A549 (cell line): ENCODE data around the gene MARK3. TPM values are rescaled to one million over a fixed set of nuclear protein-coding genes. Genes with fewer than 3 reads are reported as not detected.

Experiments
- ATAC-seq, 2 experiments: fragments of 200-7000 bp in 1 of 2; fragments of >200 bp in 1 of 2; cut with Nextera tagmentation in 1 of 2; cut with Tn5 transposase in 1 of 2; 3 replicates each; pipeline versions ENCODE4 v1.8.0 to v1.9.1; 2018 to 2020; ENCODE audit warnings: mild to moderate bottlenecking in 1 of 2, moderate library complexity in 1 of 2
- CTCF ChIA-PET: fragments of 300-600 bp; sonication (Branson Sonifier 250); formaldehyde crosslinking; extraction: SDS; loops from one replicate; lab custom pipeline; 2021; ENCODE audit warnings: antibody characterized with exemption, inconsistent platforms; lab: Yijun Ruan, JAX
- POLR2A ChIA-PET: fragments of 350-600 bp; formaldehyde crosslinking; extraction: SDS; loops from one replicate; lab custom pipeline; 2021; ENCODE audit warnings: antibody characterized with exemption, inconsistent platforms; lab: Yijun Ruan, JAX
- DNase-seq, 2 experiments: peaks; one replicate each; pipeline versions ENCODE4 v3.0.0 to v3.0.0-alpha.2; 2011 to 2016; ENCODE audit warnings: low read depth in 1 of 2, low spot score in 1 of 2
- FAIRE-seq: peaks from 2 replicates; lab custom pipeline; 2011; peaks lifted over from hg19 to GRCh38; lab: Jason Lieb, UNC
- H3K27ac ChIP-seq, 2 experiments: fragments of >200 bp; sonication (Bioruptor Twin); formaldehyde crosslinking; 3 replicates each; pipeline ENCODE4 v1.5.1; 2016 to 2017
- H3K4me1 ChIP-seq: fragments of >200 bp; sonication (Bioruptor Twin); formaldehyde crosslinking; 3 replicates; pipeline ENCODE4 v1.6.1; 2016
- H3K4me2 ChIP-seq: fragments of >200 bp; sonication (Bioruptor Twin); formaldehyde crosslinking; 3 replicates; pipeline ENCODE4 v1.6.1; 2016
- H3K4me3 ChIP-seq: fragments of >200 bp; sonication (Bioruptor Twin); formaldehyde crosslinking; 3 replicates; pipeline ENCODE4 v1.5.1; 2016
- H3K9me3 ChIP-seq: fragments of >200 bp; sonication (Bioruptor Twin); formaldehyde crosslinking; 3 replicates; pipeline ENCODE4 v1.6.1; 2016
- CHD2 ChIP-seq: fragments of 150-350 bp; IDR thresholded peaks from 2 replicates; pipeline ENCODE4 v1.6.1; 2014; ENCODE audit warnings: low read length; ENCODE audit not compliant: partially characterized antibody
- EHF ChIP-seq: fragments of 250-450 bp; sonication (Bioruptor Pico); IDR thresholded peaks from 2 replicates; pipeline ENCODE4 v1.5.0; 2020; ENCODE audit warnings: mild to moderate bottlenecking
- GATA3 ChIP-seq: IDR thresholded peaks from 2 replicates; pipeline ENCODE4 v1.6.1; 2012; ENCODE audit warnings: borderline replicate concordance
- HDAC2 ChIP-seq: fragments of 200-600 bp; sonication (generic); IDR thresholded peaks from 2 replicates; pipeline ENCODE4 v1.6.1; 2016
- HEYL ChIP-seq: fragments of 250-450 bp; sonication (Bioruptor Pico); IDR thresholded peaks from 2 replicates; pipeline ENCODE4 v1.8.0; 2021; ENCODE audit warnings: mild to moderate bottlenecking, moderate library complexity
- HOXA7 ChIP-seq: fragments of 250-450 bp; sonication (Bioruptor Pico); IDR thresholded peaks from 2 replicates; pipeline ENCODE4 v1.5.0; 2020; ENCODE audit warnings: mild to moderate bottlenecking, moderate library complexity
- HOXB13 ChIP-seq: fragments of 250-450 bp; sonication (Bioruptor Pico); IDR thresholded peaks from 2 replicates; pipeline ENCODE4 v1.5.0; 2020; ENCODE audit warnings: low read depth, mild to moderate bottlenecking, moderate library complexity
- JUNB ChIP-seq: fragments of >200 bp; sonication (Bioruptor Twin); formaldehyde crosslinking; IDR thresholded peaks from 2 replicates; pipeline ENCODE4 v1.6.1; 2016
- NR3C1 ChIP-seq: fragments of >200 bp; sonication (Bioruptor Twin); formaldehyde crosslinking; IDR thresholded peaks from 3 replicates; pipeline ENCODE4 v1.6.1; 2017
- POLR2AphosphoS2 ChIP-seq: conservative IDR thresholded peaks from 2 replicates; pipeline ENCODE4 v1.6.1; 2012; ENCODE audit warnings: low read length, improper control_type of control experiment, inconsistent platforms
- RCOR1 ChIP-seq: fragments of 150-350 bp; IDR thresholded peaks from 2 replicates; pipeline ENCODE4 v1.6.1; 2014; ENCODE audit warnings: antibody characterized with exemption, low read length, low read depth
- RFX5 ChIP-seq: fragments of 450-650 bp; IDR thresholded peaks from 2 replicates; pipeline ENCODE4 v1.7.1; 2014; ENCODE audit warnings: antibody characterized with exemption, mild to moderate bottlenecking, moderate library complexity
- SMC3 ChIP-seq: fragments of >200 bp; sonication (Bioruptor Twin); formaldehyde crosslinking; IDR thresholded peaks from 3 replicates; pipeline ENCODE4 v1.6.1; 2018; ENCODE audit warnings: inconsistent platforms
- ZC3H11A ChIP-seq: fragments of 450-650 bp; IDR thresholded peaks from 2 replicates; pipeline ENCODE4 v1.6.1; 2014; ENCODE audit warnings: antibody characterized with exemption, mild to moderate bottlenecking
- ZNF302 ChIP-seq: fragments of 250-450 bp; sonication (Bioruptor Pico); IDR thresholded peaks from 2 replicates; pipeline ENCODE4 v1.9.0; 2021; ENCODE audit warnings: inconsistent platforms, mild to moderate bottlenecking, moderate library complexity
- ZSCAN20 ChIP-seq: fragments of 250-450 bp; sonication (Bioruptor Pico); IDR thresholded peaks from 2 replicates; pipeline ENCODE4 v1.8.0; 2022; ENCODE audit warnings: mild to moderate bottlenecking, moderate library complexity
- WGBS: methylation state at CpG from one replicate; pipeline ENCODE4 v1.1.6; 2017; ENCODE audit errors: missing lambda C conversion rate; 5-methylcytosine and 5-hydroxymethylcytosine counted together
- polyA plus RNA-seq, 4 experiments: library from polyadenylated mRNA; depleted of rRNA in 3 of 4; stranded (reverse); fragments of >200 nt; fragmentation: RNase III in 1 of 4; extraction: RNeasy Plus Mini Kit Qiagen cat#74134 plus additional on column Dnase treatment in 1 of 4; gene quantifications; 2 replicates in 3 of 4; 3 replicates in 1 of 4; pipeline ENCODE4 v1.2.3, GENCODE V29; 2011 to 2017
- TF ChIP-seq, protein P1 (sequence below): IDR thresholded peaks from 2 replicates; pipeline ENCODE4 v1.6.1; 2012; ENCODE audit warnings: low read depth, borderline replicate concordance
- TF ChIP-seq, protein P2 (sequence below): fragments of 450-650 bp; IDR thresholded peaks from 2 replicates; pipeline ENCODE4 v1.6.1; 2014; ENCODE audit warnings: antibody characterized with exemption
- TF ChIP-seq, protein P3 (sequence below): fragments of 250-450 bp; sonication (Bioruptor Pico); IDR thresholded peaks from 2 replicates; pipeline ENCODE4 v1.5.0; 2021; ENCODE audit warnings: mild to moderate bottlenecking, moderate library complexity, borderline replicate concordance
- TF ChIP-seq, protein P4 (sequence below): fragments of 250-450 bp; sonication (Bioruptor Pico); IDR thresholded peaks from 2 replicates; pipeline ENCODE4 v1.5.0; 2020; ENCODE audit warnings: low read depth, mild to moderate bottlenecking, moderate library complexity

MARK3 gene
- polyA plus RNA-seq, 2 of the 4 experiments (the other 2 are of a cell fraction) = 59.7 to 97.6 TPM

DNA sequence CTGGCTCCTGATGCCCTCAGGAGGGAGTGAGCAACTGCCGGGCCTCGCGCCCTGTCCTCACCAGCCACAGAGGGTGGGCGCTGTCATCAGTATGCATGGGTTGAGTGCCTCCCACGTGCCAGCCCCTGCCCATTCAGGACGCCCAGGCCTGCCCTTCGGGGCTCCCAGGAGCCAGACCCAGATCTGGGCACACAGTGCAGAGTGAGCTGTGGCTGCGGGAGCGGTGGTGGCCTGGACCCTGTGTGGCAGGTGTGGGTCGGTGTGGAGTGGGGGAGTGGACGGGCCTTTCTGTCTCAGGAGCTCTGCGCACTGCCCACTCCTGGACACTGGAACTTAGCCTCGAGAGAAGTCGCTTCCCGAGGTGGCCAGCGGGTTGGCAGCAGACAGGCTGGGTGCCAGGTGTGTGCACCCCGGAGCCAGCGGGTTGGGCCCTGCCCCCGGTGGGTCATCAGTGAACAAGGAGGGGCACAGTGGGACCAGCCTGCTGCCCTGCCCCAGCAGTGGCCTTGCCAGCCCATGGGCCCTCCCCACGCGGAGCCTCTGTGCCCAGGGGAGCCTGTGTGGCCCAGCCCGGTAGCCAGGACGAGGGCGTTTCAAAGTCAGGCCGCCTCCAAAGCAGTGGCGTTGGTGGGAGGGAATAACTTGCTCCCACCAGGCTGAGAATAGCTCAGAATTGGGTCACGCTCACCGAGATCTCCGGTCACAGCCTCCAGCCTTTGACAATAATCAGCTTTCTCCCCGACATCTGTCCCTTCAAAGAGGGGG lies 153.3 kb downstream of the MARK3 start:
- no peak for DNase-seq
- Histone ChIP-seq H3K27ac (peak overlapping the region in 1 of 2 experiments; percentile 26; a peak in 1 of 6 replicates), H3K4me1 (peaks cover 38% of the 10 kb centered on the region), H3K4me2 (no peak overlapping the region), H3K4me3 (no peak overlapping the region)
- WGBS = 79% methylated on average over 21 of the region's 30 CpGs
- no peak for TF ChIP-seq NR3C1
- no peak for TF ChIP-seq SMC3
- TF ChIP-seq RFX5 = no peak
- TF ChIP-seq, protein P1, sequence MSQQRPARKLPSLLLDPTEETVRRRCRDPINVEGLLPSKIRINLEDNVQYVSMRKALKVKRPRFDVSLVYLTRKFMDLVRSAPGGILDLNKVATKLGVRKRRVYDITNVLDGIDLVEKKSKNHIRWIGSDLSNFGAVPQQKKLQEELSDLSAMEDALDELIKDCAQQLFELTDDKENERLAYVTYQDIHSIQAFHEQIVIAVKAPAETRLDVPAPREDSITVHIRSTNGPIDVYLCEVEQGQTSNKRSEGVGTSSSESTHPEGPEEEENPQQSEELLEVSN = no peak
- TF ChIP-seq, protein P2, sequence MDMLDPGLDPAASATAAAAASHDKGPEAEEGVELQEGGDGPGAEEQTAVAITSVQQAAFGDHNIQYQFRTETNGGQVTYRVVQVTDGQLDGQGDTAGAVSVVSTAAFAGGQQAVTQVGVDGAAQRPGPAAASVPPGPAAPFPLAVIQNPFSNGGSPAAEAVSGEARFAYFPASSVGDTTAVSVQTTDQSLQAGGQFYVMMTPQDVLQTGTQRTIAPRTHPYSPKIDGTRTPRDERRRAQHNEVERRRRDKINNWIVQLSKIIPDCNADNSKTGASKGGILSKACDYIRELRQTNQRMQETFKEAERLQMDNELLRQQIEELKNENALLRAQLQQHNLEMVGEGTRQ = no peak
- TF ChIP-seq HDAC2 = no peak
- no peak for TF ChIP-seq HOXB13
- no peak for TF ChIP-seq ZC3H11A
- TF ChIP-seq HEYL = no peak
- no peak for TF ChIP-seq CHD2
- TF ChIP-seq ZNF302 (CRISPR knock-in tag) = no peak
- no peak for TF ChIP-seq HOXA7 (CRISPR knock-in tag)
- no peak for TF ChIP-seq RCOR1
- TF ChIP-seq, protein P3, sequence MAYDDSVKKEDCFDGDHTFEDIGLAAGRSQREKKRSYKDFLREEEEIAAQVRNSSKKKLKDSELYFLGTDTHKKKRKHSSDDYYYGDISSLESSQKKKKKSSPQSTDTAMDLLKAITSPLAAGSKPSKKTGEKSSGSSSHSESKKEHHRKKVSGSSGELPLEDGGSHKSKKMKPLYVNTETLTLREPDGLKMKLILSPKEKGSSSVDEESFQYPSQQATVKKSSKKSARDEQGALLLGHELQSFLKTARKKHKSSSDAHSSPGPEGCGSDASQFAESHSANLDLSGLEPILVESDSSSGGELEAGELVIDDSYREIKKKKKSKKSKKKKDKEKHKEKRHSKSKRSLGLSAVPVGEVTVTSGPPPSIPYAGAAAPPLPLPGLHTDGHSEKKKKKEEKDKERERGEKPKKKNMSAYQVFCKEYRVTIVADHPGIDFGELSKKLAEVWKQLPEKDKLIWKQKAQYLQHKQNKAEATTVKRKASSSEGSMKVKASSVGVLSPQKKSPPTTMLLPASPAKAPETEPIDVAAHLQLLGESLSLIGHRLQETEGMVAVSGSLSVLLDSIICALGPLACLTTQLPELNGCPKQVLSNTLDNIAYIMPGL (CRISPR knock-in tag) = no peak
- TF ChIP-seq EHF (CRISPR knock-in tag) = no peak
- no peak for TF ChIP-seq JUNB
- TF ChIP-seq, all 56 proteins: peak for 0
- FAIRE-seq (no peak), ATAC-seq (peak in 1 of 2 experiments; percentile 1; a peak in 2 of 6 replicates)
- CTCF ChIA-PET = interaction anchor here (12.7 to 28.8 kb wide), 2 partner anchors 6 to 19 kb away, joined by 184 to 489 read pairs; partner anchors contain the start of gene CKB
- POLR2A ChIA-PET = interaction anchor here (0.9 to 1.9 kb wide), 2 partner anchors 10 to 17 kb away, joined by 4 to 6 read pairs; partner anchors contain the start of gene TRMT61A
- no peaks in the 10 kb centered on the region for H3K9me3 ChIP-seq

DNA sequence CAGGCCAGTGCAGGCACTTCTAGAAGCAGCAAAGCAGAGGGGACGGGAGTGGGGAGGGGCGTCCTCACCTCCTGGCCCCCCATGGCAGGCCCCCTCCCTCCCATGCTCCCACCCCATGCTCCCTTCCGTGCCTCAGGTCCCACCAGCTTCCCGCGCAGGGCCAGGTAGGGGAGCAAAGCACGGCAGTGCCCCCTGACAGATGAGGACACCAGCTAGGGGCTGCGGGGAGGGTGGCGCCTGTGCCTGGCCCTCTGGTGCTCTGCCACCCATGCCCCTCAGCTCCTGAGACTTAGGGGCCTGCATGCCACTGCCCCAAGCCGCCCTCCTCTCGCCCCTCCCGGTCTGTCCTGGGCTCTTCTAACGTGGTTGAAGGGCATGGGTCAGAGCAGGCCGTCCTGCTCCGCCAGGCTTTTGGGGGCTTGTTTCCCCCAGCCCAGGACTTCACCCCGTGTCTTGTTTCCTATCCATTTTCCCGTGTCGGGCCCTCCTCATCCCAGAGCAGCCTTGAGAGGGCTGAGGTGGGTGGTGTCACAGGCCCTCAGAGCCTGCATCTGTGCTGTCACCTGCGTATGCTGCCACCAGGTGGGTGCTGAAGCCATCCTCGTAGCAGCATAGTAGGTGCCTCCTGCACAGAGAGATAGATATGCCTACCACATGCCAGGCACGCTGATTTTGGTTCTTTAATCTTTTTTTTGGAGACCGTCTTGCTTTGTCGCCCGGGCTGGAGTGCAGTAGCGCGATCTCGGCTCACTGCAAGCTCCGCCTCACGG lies 154.0 kb downstream of the MARK3 start:
- CTCF ChIA-PET = interaction anchor here (11.8 to 28.8 kb wide), 3 partner anchors 6 to 20 kb away, joined by 184 to 489 read pairs (median 184); partner anchors contain the start of genes CKB and TRMT61A
- POLR2A ChIA-PET = interaction anchor here (0.9 to 1.9 kb wide), 2 partner anchors 10 to 17 kb away, joined by 4 to 6 read pairs; partner anchors contain the start of gene TRMT61A
- 92% methylated on average over 25 of the region's 28 CpGs for WGBS
- DNase-seq = no peak
- FAIRE-seq = no peak
- Histone ChIP-seq H3K4me2 (no peak overlapping the region), H3K4me3 (no peak overlapping the region)
- no peak for TF ChIP-seq HDAC2
- TF ChIP-seq, protein P4, sequence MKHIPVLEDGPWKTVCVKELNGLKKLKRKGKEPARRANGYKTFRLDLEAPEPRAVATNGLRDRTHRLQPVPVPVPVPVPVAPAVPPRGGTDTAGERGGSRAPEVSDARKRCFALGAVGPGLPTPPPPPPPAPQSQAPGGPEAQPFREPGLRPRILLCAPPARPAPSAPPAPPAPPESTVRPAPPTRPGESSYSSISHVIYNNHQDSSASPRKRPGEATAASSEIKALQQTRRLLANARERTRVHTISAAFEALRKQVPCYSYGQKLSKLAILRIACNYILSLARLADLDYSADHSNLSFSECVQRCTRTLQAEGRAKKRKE (CRISPR knock-in tag) = no peak
- no peak for TF ChIP-seq GATA3
- TF ChIP-seq POLR2AphosphoS2 = no peak
- no peak for TF ChIP-seq ZSCAN20 (CRISPR knock-in tag)
- no peak for TF ChIP-seq ZC3H11A
- TF ChIP-seq, all 56 proteins: peak for 0
- Histone ChIP-seq H3K9me3 (no peaks in the 10 kb centered on the region), H3K27ac (peak overlapping the region in 1 of 2 experiments; percentile 26; a peak in 1 of 6 replicates), H3K4me1 (peaks cover 38% of the 10 kb centered on the region)
- peak in 1 of 2 experiments; percentile 4; a peak in 1 of 6 replicates for ATAC-seq
